HFFc6 (cell line): ENCODE measurements around the gene SEMA3D. TPM values are rescaled to one million over a fixed set of nuclear protein-coding genes. Genes with fewer than 3 reads are reported as not detected.

ENCODE experiments used
- DNase-seq: peaks from one replicate; pipeline ENCODE4 v3.0.0-alpha.2; 2018
- H3K27ac Mint-ChIP-seq: 2 replicates; pipeline ENCODE4 v1.8.0; 2020; ENCODE audit warnings: mild to moderate bottlenecking, mixed read lengths
- H3K27me3 Mint-ChIP-seq: 2 replicates; pipeline ENCODE4 v1.8.0; 2021; ENCODE audit warnings: mild to moderate bottlenecking, moderate library complexity, mixed read lengths; ENCODE audit not compliant: insufficient read depth
- H3K36me3 Mint-ChIP-seq: 2 replicates; pipeline ENCODE4 v1.8.0; 2021; ENCODE audit warnings: low read depth, mixed read lengths
- H3K4me1 Mint-ChIP-seq: 2 replicates; pipeline ENCODE4 v1.8.0; 2020; ENCODE audit warnings: low read depth, mixed read lengths
- H3K4me3 Mint-ChIP-seq: 2 replicates; pipeline ENCODE4 v1.8.0; 2020; ENCODE audit warnings: mild to moderate bottlenecking, moderate library complexity, mixed read lengths
- H3K9me3 Mint-ChIP-seq: 2 replicates; pipeline ENCODE4 v1.8.0; 2020; ENCODE audit warnings: mild to moderate bottlenecking, mixed read lengths
- CTCF ChIP-seq: fragments of 200-600 bp; sonication (generic); IDR thresholded peaks from 2 replicates; pipeline ENCODE4 v1.5.0; 2021; ENCODE audit warnings: antibody characterized with exemption, mild to moderate bottlenecking
- total RNA-seq, 6 experiments: library from RNA; stranded (reverse); fragmentation: NEBNext Ultra II Directional; extraction: Animal tissue kit (Norgen Biotek cat#: 25700); gene quantifications; 2 replicates in 1 of 6; 3 replicates in 5 of 6; pipeline ENCODE4 v1.2.3, GENCODE V29; 2021

Gene SEMA3D
- total RNA-seq, 6 experiments from 2014 or later: 16.5 to 23.7 (median 22.4) TPM

- peak overlapping the region; percentile 73 for H3K27ac Mint-ChIP-seq
- H3K9me3 Mint-ChIP-seq: no peaks in the 10 kb centered on the region
- peaks cover 43% of the 10 kb centered on the region for H3K4me1 Mint-ChIP-seq
- no peaks in the 10 kb centered on the region for H3K27me3 Mint-ChIP-seq
- peak overlapping the region; percentile 76 for H3K4me3 Mint-ChIP-seq
- H3K36me3 Mint-ChIP-seq: no peaks in the 10 kb centered on the region
- peak; percentile 57 for DNase-seq
- no peak for TF ChIP-seq CTCF
Observed at GRCh38 chr7:85104432-85105205, 82.2 kb downstream of the SEMA3D start.

GRCh38 chr7:85103962-85104361 is 82.9 kb downstream of the SEMA3D start:
- Mint-ChIP-seq H3K4me3 (peak overlapping the region; percentile 20; the same call in 1 of the 2 replicates), H3K9me3 (no peaks in the 10 kb centered on the region), H3K36me3 (no peaks in the 10 kb centered on the region), H3K4me1 (peaks cover 43% of the 10 kb centered on the region), H3K27me3 (no peaks in the 10 kb centered on the region), H3K27ac (no peak overlapping the region)
- TF ChIP-seq CTCF: no peak
- DNase-seq: peak; percentile 9

GRCh38 chr7:85103357-85103756 is 83.5 kb downstream of the SEMA3D start:
- no peaks in the 10 kb centered on the region for H3K27me3 Mint-ChIP-seq
- H3K4me3 Mint-ChIP-seq: peak overlapping the region; percentile 20; the same call in 1 of the 2 replicates
- DNase-seq: no peak
- peak overlapping the region; percentile 7 for H3K27ac Mint-ChIP-seq
- no peaks in the 10 kb centered on the region for H3K36me3 Mint-ChIP-seq
- H3K9me3 Mint-ChIP-seq: no peaks in the 10 kb centered on the region
- H3K4me1 Mint-ChIP-seq: peaks cover 38% of the 10 kb centered on the region
- no peak for TF ChIP-seq CTCF

- peak; percentile 22 for DNase-seq
- Mint-ChIP-seq H3K4me1 (peaks cover 37% of the 10 kb centered on the region), H3K27me3 (no peaks in the 10 kb centered on the region), H3K36me3 (no peaks in the 10 kb centered on the region), H3K27ac (peak overlapping the region; percentile 7; the same call in 1 of the 2 replicates), H3K9me3 (no peaks in the 10 kb centered on the region), H3K4me3 (no peak overlapping the region)
- no peak for TF ChIP-seq CTCF
Observed at GRCh38 chr7:85102813-85103350, 84.0 kb downstream of the SEMA3D start.

GRCh38 chr7:85101347-85101746 is 85.5 kb downstream of the SEMA3D start:
- H3K9me3 Mint-ChIP-seq: no peaks in the 10 kb centered on the region
- no peak for DNase-seq
- H3K36me3 Mint-ChIP-seq: no peaks in the 10 kb centered on the region
- peaks cover 37% of the 10 kb centered on the region for H3K4me1 Mint-ChIP-seq
- H3K4me3 Mint-ChIP-seq: no peak overlapping the region
- no peak overlapping the region for H3K27ac Mint-ChIP-seq
- no peak for TF ChIP-seq CTCF
- no peaks in the 10 kb centered on the region for H3K27me3 Mint-ChIP-seq
